ENCODE measurements around the gene KIAA0232.
A peak's percentile ranks its signal among the peaks of the same experiment; 100 is the strongest.

Gene KIAA0232, protein sequence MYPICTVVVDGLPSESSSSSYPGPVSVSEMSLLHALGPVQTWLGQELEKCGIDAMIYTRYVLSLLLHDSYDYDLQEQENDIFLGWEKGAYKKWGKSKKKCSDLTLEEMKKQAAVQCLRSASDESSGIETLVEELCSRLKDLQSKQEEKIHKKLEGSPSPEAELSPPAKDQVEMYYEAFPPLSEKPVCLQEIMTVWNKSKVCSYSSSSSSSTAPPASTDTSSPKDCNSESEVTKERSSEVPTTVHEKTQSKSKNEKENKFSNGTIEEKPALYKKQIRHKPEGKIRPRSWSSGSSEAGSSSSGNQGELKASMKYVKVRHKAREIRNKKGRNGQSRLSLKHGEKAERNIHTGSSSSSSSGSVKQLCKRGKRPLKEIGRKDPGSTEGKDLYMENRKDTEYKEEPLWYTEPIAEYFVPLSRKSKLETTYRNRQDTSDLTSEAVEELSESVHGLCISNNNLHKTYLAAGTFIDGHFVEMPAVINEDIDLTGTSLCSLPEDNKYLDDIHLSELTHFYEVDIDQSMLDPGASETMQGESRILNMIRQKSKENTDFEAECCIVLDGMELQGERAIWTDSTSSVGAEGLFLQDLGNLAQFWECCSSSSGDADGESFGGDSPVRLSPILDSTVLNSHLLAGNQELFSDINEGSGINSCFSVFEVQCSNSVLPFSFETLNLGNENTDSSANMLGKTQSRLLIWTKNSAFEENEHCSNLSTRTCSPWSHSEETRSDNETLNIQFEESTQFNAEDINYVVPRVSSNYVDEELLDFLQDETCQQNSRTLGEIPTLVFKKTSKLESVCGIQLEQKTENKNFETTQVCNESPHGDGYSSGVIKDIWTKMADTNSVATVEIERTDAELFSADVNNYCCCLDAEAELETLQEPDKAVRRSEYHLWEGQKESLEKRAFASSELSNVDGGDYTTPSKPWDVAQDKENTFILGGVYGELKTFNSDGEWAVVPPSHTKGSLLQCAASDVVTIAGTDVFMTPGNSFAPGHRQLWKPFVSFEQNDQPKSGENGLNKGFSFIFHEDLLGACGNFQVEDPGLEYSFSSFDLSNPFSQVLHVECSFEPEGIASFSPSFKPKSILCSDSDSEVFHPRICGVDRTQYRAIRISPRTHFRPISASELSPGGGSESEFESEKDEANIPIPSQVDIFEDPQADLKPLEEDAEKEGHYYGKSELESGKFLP (N-terminal part only)

DNA sequence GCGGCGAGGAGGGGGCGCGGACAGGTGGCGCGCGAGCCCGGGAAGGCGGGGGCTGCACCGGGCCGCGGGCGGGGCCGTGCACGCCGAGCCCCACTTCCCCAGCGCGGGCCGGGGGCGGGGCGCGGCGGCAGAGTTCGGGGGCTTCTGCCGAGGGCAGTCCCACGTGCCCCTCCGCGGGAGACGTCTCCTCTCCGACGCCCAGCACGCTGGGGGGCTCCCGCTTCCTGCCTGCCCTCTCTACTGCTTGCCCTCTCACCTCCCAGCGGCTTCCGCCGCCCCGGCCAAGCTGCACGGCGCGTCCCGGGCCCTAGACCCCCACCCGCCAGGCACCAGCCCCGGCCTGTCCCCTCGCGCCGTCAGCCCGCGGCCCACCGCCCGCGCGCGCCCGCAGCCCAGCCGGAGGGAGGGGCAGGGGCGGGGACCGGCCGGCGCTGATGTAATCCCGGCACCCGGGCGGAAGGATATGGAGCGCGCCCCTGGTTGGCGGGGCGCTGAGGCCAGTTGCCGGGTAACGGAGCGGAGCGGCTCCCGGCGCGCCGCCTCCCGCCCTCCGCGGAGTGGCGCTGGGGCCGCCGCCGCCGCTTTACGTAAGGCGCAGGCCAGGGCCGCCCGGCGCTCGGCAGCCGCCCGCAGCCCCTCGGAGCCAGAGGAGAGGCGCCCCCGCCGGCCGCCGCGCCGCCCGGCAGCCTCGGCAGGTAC is at the start of gene KIAA0232:
KIAA0232 (plus strand) TSS at position 581 of the 699 bp plus-strand sequence. CDS start 41,727 bp downstream, outside the sequence.
- TF ChIP-seq GATA1 (IDR thresholded peaks at IDR 0.05; ENCODE audit: low read depth, low read length): no peak
- TF ChIP-seq POLR2A (IDR thresholded peaks at IDR 0.05; ENCODE audit: low read length): peak; percentile 52
- DNase-seq: peak; percentile 97 to 98

DNA sequence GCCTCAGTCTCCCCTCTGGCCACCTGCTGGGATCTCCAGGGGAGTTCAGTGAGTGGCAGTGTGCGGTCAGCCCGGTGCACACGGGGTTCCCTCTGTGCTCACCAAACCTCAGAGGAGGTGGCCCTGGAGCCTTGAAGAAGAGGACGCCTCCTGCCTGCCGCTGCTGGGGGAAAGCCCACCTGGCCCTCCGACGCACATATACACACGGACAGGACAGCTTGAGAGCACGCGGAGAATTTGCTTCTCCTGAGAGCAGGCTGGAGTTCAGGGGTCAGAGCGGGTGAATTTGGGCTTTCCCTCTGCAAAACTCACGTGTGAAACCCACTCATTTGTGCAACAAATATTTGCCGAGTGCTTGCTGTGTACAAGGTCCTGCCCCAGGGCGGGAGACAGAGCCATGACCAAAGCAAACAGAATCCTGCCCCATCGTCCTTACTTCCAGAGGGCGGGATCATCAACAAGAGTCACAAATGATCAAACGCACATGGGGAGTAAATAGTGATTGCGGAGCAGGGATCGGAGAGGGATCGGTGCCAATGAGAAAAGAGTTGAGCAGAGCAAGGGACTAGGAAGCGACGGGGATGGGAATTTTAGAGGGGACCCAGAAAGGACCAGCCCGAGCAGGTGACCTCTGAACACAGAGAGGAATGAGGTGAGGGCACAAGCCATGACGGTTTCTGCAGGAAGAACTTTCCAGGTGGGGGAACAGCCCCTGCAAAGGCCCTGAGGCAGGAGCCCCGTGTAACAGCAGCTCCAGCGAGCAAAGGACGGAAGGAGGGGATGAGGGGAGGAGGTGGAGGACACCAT is 49.0 kb upstream of the KIAA0232 start:
- TF ChIP-seq GATA1 (IDR thresholded peaks at IDR 0.05; ENCODE audit: low read depth, low read length) (no peak), POLR2A (IDR thresholded peaks at IDR 0.05; ENCODE audit: low read length) (no peak)
- peak in 1 of 2 experiments; percentile 55 for DNase-seq

DNA sequence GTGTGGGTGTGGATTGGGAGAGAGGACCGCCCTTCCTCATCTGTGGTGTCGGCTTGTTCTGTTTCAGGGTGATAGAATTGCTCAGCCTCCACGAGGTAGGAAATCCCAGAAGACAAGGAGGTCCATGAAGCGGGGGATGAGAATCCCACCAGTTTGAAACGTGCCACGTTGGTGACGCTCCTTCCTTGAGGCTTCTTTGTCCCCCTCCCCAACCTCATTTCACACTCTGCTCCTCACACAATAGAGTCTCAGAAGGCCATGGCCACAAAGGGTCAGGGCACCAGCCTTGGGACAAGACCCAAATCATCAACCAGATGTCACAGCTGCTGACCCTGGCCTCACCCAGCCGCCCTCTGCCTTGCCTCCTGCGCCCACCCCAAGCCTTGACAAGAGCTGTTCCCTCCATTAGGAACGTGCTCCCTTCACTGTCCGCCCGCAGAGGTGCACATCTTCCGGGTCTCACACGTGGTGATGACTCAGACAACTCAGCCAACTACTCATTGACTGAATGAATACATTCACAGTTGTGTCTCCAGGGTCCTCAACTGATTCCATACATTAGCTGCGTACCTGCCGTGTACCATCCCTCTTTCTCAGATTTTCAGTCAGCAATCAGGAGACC is 48.3 kb upstream of the KIAA0232 start:
- TF ChIP-seq GATA1 (IDR thresholded peaks at IDR 0.05; ENCODE audit: low read depth, low read length): no peak
- peak; percentile 36 to 42 for DNase-seq

DNA sequence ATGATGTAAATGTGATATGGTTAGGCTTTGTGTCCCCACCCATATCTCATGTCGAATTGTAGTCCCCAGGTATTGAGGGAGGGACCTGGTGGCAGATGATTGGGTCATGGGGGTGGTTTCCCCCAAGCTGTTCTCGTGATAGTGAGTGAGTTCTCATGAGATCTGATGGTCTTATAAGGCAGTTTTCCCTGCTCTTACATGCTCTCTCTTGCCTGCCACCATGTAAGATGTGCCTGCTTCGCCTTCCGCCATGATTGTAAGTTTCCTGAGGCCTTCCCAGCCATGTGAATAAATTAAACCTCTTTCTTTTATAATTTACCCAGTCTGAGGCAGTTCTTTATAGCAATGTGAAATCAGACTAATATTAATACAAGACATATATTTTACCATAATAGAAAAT is 42.6 kb upstream of the KIAA0232 start:
- DNase-seq: no peak
- TF ChIP-seq GATA1 (IDR thresholded peaks at IDR 0.05; ENCODE audit: low read depth, low read length) (no peak), POLR2A (IDR thresholded peaks at IDR 0.05; ENCODE audit: low read length) (no peak)

DNA sequence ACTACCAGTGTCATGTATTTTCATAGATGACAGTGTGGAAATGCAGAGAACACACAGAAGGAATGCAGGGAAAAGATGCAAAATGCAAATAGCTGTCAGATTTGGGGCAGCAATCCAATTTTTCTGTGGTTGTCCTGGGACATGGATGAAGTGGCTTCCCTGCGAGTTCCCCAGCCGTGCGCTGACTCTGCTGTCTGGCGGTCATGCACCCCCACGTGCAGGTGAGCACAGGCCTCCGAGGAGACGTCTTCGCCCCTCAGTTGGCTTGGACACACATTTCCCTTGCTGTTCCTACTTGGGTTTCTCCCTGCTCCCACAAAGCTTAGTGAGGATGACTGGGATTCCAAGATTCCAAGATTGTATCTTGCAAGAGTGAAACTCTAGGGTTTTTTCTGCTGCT is 42.2 kb upstream of the KIAA0232 start:
- TF ChIP-seq POLR2A (IDR thresholded peaks at IDR 0.05; ENCODE audit: low read length) (no peak), GATA1 (IDR thresholded peaks at IDR 0.05; ENCODE audit: low read depth, low read length) (no peak)
- DNase-seq: no peak

DNA sequence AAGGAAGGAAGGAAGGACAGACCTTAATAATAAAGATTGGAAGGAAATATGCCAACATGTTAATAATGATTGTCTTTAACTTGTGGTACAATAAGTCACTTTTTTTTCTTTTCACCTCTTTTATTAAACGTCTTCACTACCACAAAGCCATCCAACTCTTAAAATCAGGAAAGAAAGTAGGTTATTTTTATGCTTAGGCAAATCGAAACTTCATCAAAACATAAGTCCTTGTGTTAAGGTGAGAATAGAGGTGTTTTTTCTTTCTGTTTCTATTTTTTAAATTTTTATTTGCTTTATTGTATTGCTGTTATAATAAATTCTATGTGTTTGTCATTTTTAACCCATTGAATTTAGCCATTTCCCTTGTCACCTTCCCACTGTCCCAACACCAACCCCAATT is 40.0 kb upstream of the KIAA0232 start:
- TF ChIP-seq POLR2A (IDR thresholded peaks at IDR 0.05; ENCODE audit: low read length) (no peak), GATA1 (IDR thresholded peaks at IDR 0.05; ENCODE audit: low read depth, low read length) (no peak)
- DNase-seq: no peak

DNA sequence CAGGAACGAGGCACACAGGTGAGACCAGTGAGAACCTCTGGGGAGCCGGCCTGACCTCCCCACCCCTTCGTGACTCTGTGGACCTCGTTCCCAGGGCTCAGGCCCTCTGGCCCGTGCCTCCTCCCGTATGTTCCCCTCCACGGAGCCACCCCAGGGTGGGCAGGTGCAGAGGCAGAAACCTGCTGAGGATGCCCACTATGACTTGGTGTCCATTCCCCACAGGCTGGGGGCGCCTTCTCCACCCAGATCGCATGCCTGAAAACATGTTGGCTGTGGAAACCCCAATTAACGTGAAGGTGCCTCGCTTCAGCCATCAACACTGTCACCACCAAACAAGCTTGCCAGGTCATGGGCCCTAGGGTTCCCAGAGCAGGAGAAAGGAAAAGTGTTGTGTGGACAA is 39.5 kb upstream of the KIAA0232 start:
- TF ChIP-seq POLR2A (IDR thresholded peaks at IDR 0.05; ENCODE audit: low read length): no peak
- TF ChIP-seq GATA1 (IDR thresholded peaks at IDR 0.05; ENCODE audit: low read depth, low read length): no peak
- DNase-seq: no peak

DNA sequence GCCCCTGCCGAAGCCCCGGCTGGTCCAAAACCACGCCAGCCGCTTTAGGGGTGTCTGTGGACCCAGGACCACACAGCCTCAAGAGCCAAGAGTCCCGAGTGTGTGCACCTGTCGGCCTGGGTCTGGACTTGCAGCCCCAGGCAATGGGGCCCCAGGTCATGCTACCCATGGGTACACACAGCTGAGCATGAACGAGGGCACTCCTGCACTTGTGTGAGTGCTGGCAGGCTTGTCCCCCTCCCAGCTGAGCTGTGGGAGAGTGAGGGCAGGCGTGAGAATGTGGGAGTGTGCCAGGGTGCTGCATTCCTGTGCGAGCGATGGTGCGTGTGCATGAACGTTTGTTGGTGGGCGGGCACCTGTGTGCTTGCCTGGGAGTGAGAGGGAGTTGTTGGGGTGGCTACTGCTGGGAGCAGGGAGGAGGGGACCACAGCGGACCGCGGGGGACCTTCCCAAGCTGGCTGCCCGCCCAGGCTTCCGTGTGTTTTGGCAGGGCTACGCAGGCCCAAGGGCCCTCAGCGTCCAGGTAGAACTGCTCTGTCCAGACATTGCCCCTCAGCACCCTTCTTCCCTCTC is 35.7 kb upstream of the KIAA0232 start:
- no peak for DNase-seq
- TF ChIP-seq POLR2A (IDR thresholded peaks at IDR 0.05; ENCODE audit: low read length) (no peak), GATA1 (IDR thresholded peaks at IDR 0.05; ENCODE audit: low read depth, low read length) (no peak)

DNA sequence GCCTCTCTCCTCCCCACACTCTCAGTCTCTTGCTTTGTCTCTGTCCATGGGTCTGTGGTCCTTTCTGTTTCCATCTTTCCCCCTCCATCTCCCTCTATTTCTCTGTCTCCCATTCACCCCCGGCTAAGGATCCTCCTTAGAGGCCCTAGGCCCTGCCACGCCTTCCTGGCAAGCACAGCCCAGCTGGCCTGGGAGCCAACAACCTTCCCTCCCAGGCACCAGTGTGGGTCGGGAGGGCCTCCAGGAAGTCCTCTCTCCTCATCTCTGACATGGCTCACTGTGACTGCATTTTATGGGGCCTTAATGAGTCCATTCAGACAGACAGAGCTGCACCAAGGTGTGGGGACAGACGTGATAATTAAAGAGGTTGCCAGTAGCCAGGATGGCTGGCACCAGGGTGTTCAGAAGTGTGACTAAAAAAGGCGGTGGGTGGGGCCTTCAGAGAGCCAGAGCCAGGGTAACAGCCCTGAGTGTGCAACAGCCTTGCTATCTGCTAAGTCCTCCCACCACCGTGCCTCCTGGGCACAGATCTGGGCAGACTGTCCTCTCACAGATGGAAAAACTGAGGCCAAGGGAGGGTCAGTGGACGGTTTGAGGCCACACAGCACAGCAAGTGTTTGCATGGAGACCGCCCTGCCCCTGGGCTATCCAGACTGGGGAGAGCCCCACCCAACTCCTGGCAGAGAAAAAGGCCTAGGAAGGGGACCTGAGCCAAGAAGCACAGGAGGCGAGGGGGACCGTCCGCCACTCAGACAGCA is 35.1 kb upstream of the KIAA0232 start:
- TF ChIP-seq GATA1 (IDR thresholded peaks at IDR 0.05; ENCODE audit: low read depth, low read length): no peak
- no peak for TF ChIP-seq POLR2A (IDR thresholded peaks at IDR 0.05; ENCODE audit: low read length)
- DNase-seq: peak in 1 of 2 experiments; percentile 32

DNA sequence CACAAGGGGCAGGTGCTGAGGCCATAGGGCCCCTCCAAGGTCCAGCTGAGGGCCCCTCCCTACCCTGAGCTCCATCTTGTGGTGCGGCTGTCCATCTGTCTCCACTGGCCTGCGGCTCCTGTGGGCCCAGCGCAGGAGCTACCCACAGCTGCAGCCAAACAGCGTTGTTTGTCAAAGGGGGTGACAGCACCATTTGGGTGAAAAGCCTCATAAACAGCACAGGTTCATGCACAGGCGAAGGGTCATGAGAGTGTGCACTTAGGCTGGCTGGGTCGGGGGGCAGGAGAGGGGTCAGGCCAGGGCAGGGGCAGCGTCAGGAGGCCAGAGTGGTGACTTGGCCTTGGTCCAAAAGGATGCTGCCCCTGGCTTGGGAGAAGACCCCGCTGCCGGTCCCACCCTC is 34.2 kb upstream of the KIAA0232 start:
- no peak for TF ChIP-seq GATA1 (IDR thresholded peaks at IDR 0.05; ENCODE audit: low read depth, low read length)
- no peak for DNase-seq
